GM15510 (cell line): ENCODE data around the gene AVEN.

Experiments
- POLR2A ChIP-seq: IDR thresholded peaks from 3 replicates; pipeline ENCODE4 v1.6.1; 2011; ENCODE audit warnings: borderline replicate concordance; ENCODE audit not compliant: insufficient read length; ENCODE audit errors: extremely low read depth

The AVEN gene

DNA sequence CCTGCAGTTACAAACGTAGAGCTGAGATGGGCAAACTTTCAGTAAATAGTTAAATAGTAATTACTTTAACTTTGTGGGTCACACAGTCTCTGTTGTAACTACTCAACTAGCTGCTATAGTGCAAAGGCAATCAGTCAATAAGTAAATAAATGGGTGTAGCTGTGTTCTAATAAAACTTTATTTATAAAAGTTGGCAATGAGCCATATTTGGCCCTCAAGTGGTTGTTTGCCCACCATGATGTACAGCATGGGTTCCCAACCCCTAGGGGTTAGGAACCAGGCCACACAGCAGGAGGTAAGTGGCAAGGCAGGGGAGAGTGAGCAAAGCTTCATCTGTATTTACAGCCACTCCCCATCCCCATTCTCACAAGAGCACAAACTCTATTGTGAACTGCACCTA lies 115.6 kb downstream of the AVEN start:
- TF ChIP-seq POLR2A: no peak

DNA sequence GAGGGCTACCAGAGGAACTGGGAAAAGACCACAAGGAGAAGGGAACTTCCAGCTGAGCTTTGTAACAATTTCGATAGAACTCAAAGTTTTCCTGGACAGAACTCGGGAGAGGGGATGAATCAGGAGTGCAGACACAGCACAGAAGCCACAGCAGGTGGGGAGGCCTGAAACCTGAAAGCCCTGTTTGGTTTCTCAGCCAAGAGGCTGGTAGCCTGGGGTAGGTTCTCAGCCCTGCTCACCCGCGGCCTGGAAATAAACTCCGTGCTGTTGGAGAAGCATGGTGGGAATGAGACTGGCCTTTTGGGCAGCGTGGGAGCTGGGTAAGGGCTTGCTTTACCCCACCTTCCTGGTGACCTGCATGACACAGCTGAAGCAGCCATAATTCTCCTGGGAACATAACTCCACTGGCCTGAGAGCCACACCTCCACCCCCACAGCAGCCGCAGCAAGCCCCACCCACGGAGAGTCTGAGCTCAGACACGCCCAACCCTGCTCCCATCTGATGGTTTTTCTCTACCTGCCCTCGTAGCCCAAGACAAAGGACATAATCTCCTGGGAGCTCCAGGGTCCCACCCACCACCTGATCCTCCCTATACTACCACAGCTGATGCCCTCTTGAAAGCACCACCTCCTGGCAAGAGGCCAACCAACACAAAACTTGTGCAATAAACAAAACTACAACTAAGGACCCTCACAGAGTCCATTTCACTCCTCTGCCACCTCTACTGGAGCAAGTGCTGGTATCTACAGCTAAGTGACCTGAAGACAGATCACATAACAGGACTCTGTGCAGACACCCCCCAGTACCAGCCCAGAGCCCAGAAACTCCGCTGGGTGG lies 123.2 kb downstream of the AVEN start:
- TF ChIP-seq POLR2A: no peak

DNA sequence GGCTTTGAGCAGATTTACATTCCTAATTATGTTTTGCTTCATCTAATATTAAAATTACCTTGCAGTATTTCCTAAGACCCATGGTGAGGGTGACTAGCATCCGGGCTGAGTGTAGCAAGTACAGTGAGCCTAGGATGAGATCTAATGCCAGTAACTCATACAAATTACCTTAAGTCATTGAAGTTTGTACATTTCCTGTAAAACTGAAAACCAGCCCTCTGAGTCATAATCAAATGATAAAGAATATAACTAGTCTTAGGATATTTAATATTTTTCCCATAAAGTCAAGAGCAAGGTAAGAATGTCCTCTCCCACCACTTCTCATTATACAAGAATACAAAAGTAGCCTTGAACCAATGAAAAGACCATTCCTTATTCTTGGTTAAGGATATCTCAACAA lies 125.5 kb downstream of the AVEN start:
- no peak for TF ChIP-seq POLR2A

DNA sequence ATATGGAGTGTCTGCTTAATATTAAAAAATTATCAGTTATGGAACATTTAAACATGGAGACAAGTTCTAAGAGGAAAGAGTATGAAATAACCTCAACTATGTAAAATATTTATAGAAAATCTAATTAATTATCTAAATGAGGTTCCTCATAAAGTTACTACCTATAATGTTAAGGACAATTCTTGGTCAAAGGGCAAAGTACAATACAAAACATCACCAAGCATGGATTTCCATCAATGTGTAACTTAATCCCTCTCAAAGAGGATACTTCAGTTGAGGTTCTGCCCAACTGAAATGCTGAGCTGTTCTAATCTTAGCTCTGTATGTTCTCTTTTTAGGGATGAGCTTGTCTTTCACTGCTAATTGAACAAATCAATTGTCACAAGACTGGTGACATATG lies 126.7 kb downstream of the AVEN start:
- no peak for TF ChIP-seq POLR2A

DNA sequence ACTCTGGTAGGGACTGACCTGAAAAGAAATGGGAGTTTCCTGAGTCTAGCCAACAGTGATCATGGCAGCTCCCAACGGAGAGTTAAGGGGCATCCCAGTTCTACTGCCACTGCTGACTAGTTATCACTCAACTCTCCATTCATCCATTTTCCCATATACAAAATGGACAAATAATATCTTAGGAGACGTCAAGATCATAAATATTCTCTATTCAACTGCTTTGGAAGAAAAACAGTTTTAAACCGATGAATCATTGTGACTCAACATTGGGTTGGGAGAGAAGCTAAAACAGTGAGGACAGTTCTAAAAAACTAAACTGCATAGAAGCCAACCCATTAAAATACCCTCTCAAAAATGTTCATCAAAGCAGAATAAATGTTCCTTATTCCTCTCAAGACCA lies 128.3 kb downstream of the AVEN start:
- TF ChIP-seq POLR2A: no peak

DNA sequence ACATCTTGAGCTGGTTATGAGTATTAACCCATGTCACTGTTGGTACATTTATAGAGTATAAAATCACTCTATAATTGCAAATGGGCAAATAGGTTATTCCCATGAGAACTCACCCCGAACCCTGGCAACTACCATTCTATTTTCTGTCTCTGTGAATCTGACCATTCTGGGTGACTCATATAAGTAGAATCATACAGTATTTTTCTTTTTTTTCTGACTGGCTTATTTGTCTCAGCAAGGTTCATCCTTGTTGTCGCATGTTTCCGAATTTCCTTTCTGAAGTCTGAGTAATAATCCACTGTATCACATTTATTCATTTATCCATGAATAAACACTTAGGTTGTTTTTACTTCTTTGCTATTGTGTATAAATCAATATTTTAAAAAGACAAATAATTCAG lies 130.6 kb downstream of the AVEN start:
- TF ChIP-seq POLR2A: no peak

DNA sequence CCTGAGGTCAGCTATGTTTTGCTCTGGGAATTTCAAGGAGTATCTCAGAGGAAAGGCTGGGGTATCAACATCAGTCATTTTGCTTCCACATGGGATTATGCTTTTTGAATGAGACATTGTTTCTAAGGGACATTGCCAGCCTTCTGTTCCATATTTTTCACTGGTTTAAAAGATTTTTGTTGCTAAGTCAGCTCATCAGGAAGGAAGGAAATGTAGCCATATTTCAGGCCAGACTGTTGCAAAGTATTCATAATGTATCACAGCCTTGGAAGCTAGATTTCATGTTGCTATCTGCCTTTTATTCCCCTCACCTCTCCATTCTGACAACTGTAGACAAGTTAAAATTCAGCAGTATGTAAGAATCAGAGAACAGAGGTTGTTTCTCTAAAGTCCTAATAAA lies 131.7 kb downstream of the AVEN start:
- no peak for TF ChIP-seq POLR2A

DNA sequence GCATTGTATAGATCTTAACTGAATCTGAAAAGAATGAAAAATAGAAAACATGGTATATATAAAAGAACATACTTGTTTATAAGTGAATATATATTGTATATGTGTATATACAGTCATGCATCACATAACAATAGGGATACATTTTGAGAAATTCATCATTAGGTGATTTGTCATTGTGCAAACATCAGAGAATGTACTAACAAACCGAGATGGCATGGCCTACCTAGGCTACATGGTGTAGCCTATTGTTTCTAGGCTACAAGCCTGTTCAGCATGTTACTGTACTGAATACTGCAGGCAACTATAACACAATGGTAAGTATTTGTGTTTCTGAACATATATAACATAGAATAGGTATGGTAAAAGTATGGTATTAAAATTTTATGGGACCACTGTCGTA lies 135.3 kb downstream of the AVEN start:
- TF ChIP-seq POLR2A: no peak

DNA sequence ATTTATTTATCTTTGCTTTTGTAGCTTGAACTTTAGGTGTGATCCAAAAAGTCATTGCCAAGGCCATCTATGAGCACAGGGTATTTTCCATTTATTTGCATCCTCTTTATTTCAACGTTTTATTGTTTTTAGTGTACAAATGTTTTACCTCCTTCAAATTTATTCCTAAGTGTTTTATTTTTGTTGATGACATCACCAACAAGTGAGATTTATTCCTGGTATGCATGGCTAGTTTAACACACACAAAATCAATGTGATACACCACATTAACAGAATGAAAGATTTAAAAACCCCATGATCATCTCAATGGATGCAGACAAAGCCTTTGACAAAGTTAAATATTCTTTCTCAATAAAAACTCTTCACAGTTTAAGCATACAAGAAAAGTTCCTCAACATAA lies 137.0 kb downstream of the AVEN start:
- TF ChIP-seq POLR2A: no peak

DNA sequence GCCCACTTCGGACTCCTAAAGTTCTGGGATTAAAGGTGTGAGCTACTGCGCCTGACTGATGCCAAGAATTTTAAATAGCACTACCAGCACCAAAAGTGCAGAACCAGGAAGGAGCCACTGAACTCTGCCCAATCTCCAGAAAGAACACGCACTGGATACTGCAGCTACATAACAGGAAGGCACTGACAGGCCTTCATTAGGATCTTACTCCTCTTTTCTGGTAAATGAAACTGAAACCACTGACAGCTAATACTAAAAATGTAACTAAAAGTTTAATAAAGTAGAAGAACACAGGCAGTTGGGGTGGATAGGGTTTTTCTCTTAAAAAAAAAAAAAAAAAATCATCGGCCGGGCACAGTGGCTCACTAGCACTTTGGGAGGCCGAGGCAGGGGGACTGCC lies 144.8 kb downstream of the AVEN start:
- TF ChIP-seq POLR2A: no peak

DNA sequence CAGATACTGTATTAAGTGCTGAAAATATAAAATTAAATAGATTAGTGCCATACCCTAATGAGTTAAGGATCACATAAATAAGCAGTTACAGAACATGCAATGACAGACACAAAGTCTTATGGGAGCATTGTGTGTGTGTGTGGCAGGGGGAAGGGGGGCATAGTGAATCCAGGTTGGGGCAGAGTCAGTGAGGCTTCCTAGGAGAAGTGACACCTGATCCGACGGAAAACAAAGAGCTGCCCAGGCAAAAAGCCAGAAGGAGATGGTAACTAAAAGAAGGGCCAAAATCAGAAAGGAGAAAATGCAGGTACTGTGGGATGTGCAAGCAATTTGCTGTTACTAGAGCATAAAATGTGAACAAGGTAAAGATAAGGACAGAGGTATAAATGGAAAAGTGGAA lies 150.8 kb downstream of the AVEN start:
- no peak for TF ChIP-seq POLR2A

DNA sequence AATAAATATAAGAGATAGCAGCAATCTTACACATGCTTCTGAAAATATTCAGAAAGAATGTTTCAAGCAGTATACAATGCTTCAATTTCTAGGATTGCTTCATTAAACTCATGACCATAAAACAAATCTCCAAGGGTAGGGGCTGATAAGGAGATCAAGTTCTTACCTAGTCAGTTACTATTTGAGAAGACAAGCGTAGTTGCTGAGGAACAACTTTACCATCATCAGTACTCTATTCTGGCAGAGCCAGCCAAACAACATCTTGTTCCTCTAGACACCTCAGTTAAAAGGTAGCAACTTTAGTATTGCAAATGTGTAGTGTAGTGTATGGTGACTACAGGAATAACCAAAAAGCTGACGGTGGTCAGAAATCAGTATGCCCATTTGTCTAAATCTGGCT lies 156.1 kb downstream of the AVEN start:
- TF ChIP-seq POLR2A: no peak

DNA sequence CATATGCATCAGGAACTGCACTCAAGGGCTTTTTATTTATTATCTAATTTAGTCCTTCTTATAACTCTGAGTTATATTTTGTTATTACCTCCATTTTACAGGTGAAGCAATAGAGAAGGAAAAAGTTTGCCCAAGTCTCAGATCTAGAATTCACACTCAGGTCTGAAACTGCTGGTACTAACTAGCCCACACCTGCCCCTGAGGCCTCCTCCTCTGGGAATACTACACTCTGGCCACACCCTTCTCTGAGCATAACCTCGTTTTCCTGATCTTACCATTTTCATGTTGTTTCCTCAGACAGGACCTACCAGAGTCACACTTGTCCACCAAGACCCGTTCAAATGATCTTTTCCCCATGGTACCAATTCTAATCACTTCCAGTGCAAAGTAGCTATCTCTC lies 164.8 kb downstream of the AVEN start:
- no peak for TF ChIP-seq POLR2A

DNA sequence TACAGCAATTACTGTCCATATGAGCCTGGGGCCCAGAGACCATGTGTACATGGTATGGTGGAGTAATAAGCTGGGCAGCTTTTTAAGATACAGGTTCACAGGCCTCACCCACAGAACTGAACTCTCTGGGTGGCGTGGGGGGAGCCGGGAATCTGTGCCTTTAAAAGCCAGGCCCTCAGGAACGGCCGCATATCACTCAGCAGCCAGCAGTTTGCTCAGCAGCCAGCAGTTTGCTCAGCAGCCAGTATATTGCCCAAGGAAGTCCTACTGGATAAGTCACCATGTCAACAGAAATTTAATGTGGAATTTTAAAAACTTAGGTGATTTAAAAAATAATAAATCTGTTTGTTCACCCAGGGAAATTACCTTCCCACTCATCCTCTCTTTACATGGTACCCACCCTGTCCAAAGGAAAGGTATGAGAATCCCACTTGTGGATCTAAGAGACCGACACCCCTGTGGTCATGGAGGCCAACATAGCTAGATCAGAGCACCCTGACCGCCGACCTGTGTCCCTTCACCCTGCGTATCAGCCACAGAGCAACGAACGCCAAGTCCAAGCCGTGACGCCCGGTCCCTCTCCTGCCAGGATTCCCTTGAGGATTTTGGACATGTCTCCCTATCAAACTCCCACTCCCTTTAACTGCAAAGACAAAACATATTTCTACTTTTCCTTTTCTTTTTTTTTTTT lies 166.4 kb downstream of the AVEN start:
- TF ChIP-seq POLR2A: no peak

DNA sequence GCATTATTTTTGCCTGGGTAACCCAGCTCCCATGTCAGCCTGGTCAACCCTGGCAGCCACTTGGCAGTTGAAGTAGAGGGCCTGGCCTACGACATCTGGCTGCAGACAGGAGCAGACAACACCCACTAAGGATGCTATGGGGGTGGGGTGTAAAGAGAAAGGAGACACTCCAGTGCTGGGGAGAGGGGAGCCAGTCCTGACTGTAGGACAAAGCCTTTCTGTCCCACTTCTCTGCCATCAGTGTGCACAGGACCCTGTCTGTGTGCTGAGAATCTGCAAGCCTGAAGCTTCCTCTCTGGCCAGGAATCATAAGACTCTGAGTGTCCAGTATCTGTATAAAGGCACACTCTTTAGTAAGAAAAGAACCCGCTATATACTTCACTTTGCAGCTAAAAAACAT lies 167.0 kb downstream of the AVEN start:
- TF ChIP-seq POLR2A: no peak

DNA sequence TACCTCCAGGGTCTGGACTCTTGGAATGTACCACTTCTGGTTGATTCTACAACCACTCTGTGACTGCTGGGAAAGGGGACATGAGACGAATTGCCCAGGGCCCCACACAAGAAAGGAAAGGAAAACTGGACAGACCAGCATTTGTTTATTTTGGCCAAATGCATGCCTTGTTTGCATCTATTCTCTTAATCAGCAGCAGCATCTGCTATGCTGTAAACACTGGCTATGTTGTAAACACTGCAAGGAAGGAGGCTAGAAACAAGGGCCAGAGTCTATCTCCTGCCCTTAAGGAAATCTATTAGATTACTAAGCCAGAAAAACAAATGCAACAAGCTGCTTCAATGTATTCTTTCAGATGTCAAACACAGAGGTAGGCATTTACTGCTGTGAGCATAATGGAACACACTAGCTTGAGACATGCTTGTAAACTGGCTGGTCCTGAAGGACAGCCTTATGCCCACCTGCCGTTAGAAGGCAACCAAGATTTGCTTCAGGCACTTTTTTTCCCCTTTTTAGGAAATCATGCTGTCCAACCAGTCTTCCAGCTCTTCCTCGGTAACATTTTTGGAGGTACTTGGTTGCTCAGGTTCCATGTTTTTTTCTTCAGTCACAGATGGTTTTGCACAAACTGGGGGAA lies 172.8 kb downstream of the AVEN start:
- TF ChIP-seq POLR2A: no peak

DNA sequence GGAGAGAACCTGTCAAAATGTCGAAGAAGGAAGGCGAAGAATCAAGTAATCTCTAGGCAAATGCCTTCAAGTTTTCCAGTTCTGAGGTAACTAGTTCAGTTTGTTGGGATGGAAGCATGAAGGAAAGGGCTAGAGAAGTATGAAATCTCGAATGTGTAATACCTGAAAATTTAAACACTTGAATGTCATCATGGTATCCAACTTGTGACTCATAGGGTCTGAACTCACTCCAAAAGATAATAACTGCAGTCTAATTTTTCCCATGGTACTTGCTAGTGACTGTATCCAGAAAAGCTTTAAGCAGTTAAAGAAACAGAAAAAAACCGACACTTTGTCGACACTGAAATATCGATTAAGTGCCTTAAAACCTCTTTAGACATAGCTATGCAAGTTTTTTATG lies 173.6 kb downstream of the AVEN start:
- no peak for TF ChIP-seq POLR2A
